Stimulated activated CD8-positive, alpha-beta memory T cell treated with anti-CD3 and anti-CD28 coated beads, Interleukin-2, amount 100 ng/mL, for 48 hours (primary cell): Measurements from ENCODE around the gene TRAPPC1.
"Not testable (repeated sequence)": the region's sequence is repeated elsewhere in the genome, so short reads cannot be mapped to it uniquely, and the experiment has no call there.

Experiments used
- DNase-seq, 2 donors: peaks; one replicate each; pipeline ENCODE4 v3.0.0-alpha.2; 2020; ENCODE audit warnings: low read depth in 2 of 2

TRAPPC1 gene

GRCh38 chr17:7931709-7932482 lies at the start of gene TRAPPC1, which contains the start of gene CNTROB:
TRAPPC1 (minus strand) TSS chr17:7931946; CDS start chr17:7931829, 117 bp downstream.
CNTROB (plus strand) TSS chr17:7932206; CDS start chr17:7933080, 874 bp downstream.
- peak; percentile 96 to 99 for DNase-seq

- DNase-seq: no peak
Observed at GRCh38 chr17:7977805-7978204, 46.1 kb upstream of the TRAPPC1 start.

- no peak for DNase-seq
Observed at GRCh38 chr17:7977039-7977438, 45.3 kb upstream of the TRAPPC1 start.

GRCh38 chr17:7974638-7975131 lies 42.9 kb upstream of the TRAPPC1 start:
- no peak for DNase-seq

- no peak for DNase-seq
Observed at GRCh38 chr17:7972131-7972785, 40.5 kb upstream of the TRAPPC1 start.

- no peak for DNase-seq
Observed at GRCh38 chr17:7971651-7972050, 39.9 kb upstream of the TRAPPC1 start.

- no peak for DNase-seq
Observed at GRCh38 chr17:7969433-7969832, 37.7 kb upstream of the TRAPPC1 start.

GRCh38 chr17:7967751-7968150 lies 36.0 kb upstream of the TRAPPC1 start:
- no peak for DNase-seq

- no peak for DNase-seq
Observed at GRCh38 chr17:7961421-7961820, 29.7 kb upstream of the TRAPPC1 start.

GRCh38 chr17:7959503-7960253 lies 27.9 kb upstream of the TRAPPC1 start:
- DNase-seq: no peak

- no peak for DNase-seq
Observed at GRCh38 chr17:7956228-7956965, 24.7 kb upstream of the TRAPPC1 start.

GRCh38 chr17:7955414-7956227 lies 23.9 kb upstream of the TRAPPC1 start:
- no peak for DNase-seq

- not testable (repeated sequence) for DNase-seq
Observed at GRCh38 chr17:7953266-7953665, 21.5 kb upstream of the TRAPPC1 start.

- no peak for DNase-seq
Observed at GRCh38 chr17:7951143-7951792, 19.5 kb upstream of the TRAPPC1 start.

- no peak for DNase-seq
Observed at GRCh38 chr17:7950578-7950977, 18.8 kb upstream of the TRAPPC1 start.

GRCh38 chr17:7947651-7948050 lies 15.9 kb upstream of the TRAPPC1 start:
- no peak for DNase-seq

- DNase-seq: no peak
Observed at GRCh38 chr17:7946441-7946840, 14.7 kb upstream of the TRAPPC1 start.

- no peak for DNase-seq
Observed at GRCh38 chr17:7945651-7946050, 13.9 kb upstream of the TRAPPC1 start.

- DNase-seq: no peak
Observed at GRCh38 chr17:7944326-7944725, 12.6 kb upstream of the TRAPPC1 start.

- DNase-seq: no peak
Observed at GRCh38 chr17:7943291-7943690, 11.5 kb upstream of the TRAPPC1 start.
